H1 (cell line): ENCODE data around the gene KCNJ5. TPM values are rescaled to one million over a fixed set of nuclear protein-coding genes. Genes with fewer than 3 reads are reported as not detected.

Experiments used
- CHD2 ChIP-seq: IDR thresholded peaks from 2 replicates; pipeline ENCODE4 v1.6.1; 2012; ENCODE audit warnings: low read length, improper control_type of control experiment
- E2F6 ChIP-seq: IDR thresholded peaks from 2 replicates; pipeline ENCODE4 v1.6.1; 2012; ENCODE audit warnings: inconsistent platforms
- EP300 ChIP-seq, 2 experiments: IDR thresholded peaks; 1 replicate in 1 of 2; 2 replicates in 1 of 2; pipeline ENCODE4 v1.6.1; 2011 to 2012; ENCODE audit warnings: low read depth in 2 of 2, low read length in 2 of 2, mild to moderate bottlenecking in 2 of 2, borderline replicate concordance in 1 of 2, inconsistent platforms in 1 of 2, moderate library complexity in 1 of 2
- HDAC2 ChIP-seq, 2 experiments: fragments of 300-600 bp in 1 of 2; sonication (generic) in 1 of 2; IDR thresholded peaks; 2 replicates each; pipeline ENCODE4 v1.6.1; 2011 to 2012; ENCODE audit warnings: low read depth in 2 of 2, low read length in 2 of 2, mild to moderate bottlenecking in 2 of 2, moderate library complexity in 2 of 2, borderline replicate concordance in 1 of 2, inconsistent platforms in 1 of 2
- SP4 ChIP-seq: IDR thresholded peaks from 2 replicates; pipeline ENCODE4 v1.6.1; 2012; ENCODE audit warnings: low read length, inconsistent platforms
- polyA plus RNA-seq, 7 experiments: library from polyadenylated mRNA; depleted of rRNA in 3 of 7; stranded (reverse) in 5 of 7; unstranded in 2 of 7; fragments of >200 nt in 5 of 7; fragments of 200-250 nt in 2 of 7; gene quantifications; 1 replicate in 5 of 7; 2 replicates in 1 of 7; 4 replicates in 1 of 7; pipeline versions ENCODE4 v1.2.1 to v1.2.3, GENCODE V29; 2011 to 2013; ENCODE audit warnings: missing spikeins in 2 of 7, mixed read lengths in 2 of 7
- total RNA-seq: library from RNA; stranded (reverse); fragmentation: NEBNext Ultra II Directional; extraction: Animal tissue kit (Norgen Biotek cat#: 25700); gene quantifications from 2 replicates; pipeline ENCODE4 v1.2.1, GENCODE V29; 2021

The KCNJ5 gene
- total and polyA plus RNA-seq, 2 of the 8 experiments (the other 6 are each of a cell fraction or from before 2014, with no cell fraction given): 0.05 TPM; not detected in 1

- no peak for TF ChIP-seq E2F6
- TF ChIP-seq HDAC2 (IDR thresholded peaks at IDR 0.05; ENCODE audit: borderline replicate concordance in 1 of 2, low read depth in 2 of 2, low read length in 2 of 2): no peak
- no peak for TF ChIP-seq SP4
- no peak for TF ChIP-seq EP300 (IDR thresholded peaks at IDR 0.05; ENCODE audit: borderline replicate concordance in 1 of 2, low read depth in 2 of 2, low read length in 2 of 2)
- TF ChIP-seq CHD2: no peak
These were observed 23.3 kb downstream of the KCNJ5 start (continued) for GRCh38 chr11:128914216-128915148.
